ENCODE measurements around the gene PYROXD2. TPM values are rescaled to one million over a fixed set of nuclear protein-coding genes. Genes with fewer than 3 reads are reported as not detected.

Gene PYROXD2
- total RNA-seq, 6 experiments from 2014 or later: 3.0 to 25.3 (median 7.1) TPM

DNA sequence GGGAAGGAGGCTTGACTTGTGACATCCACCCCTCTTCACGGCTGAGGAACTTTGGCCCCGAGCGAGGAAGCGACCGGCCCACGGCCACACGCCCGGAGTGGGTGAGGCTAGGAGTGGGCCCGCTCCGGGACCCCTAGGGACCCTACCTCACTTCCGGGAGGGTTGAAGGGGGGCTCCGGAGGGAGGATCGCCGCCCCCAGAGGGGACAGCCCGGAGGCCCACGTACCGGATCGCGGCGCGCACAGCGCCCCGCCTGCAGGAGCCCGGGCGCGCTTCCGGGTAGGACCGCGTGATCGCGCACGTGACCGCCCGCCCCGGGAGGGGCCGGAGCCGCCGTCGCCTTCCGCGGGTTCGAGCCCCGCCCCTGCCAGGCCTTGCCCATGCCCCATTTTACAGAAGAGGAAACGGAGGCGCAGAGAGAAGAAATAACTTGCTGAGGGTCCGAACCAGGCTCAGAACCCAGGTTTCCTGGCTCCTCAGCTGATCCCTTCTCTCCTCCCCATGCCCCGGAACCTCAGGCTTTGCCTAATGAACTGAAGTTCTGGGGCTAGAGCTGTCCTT is 31.8 kb upstream of the PYROXD2 start, which contains the start of gene HPS1:
TSS of gene HPS1 (minus strand) at position 275 of the 561 bp plus-strand sequence. CDS start 3,695 bp downstream, outside the sequence.
- no peaks in the 10 kb centered on the region for H3K9me3 ChIP-seq
- 2% methylated on average over 11 of the region's 47 CpGs for WGBS (ENCODE audit: insufficient coverage, low coverage, low lambda C conversion rate, missing lambda C conversion rate)
- ATAC-seq (peak; percentile 88 to 95 (median 92)), DNase-seq (peak; percentile 82 to 89 (median 89))
- peaks cover 0 to 18% (median 0%) of the 10 kb centered on the region in 4 donors for H3K4me1 ChIP-seq
- intact Hi-C loops (cut with DNase I): no loop called here
- peak within 1 kb of the TSS; percentile 66 to 85 (median 74) for H3K27ac ChIP-seq
- peak within 1 kb of the TSS; percentile 70 to 74 (median 71) for H3K4me3 ChIP-seq
- H3K27me3 ChIP-seq: no peaks in the 10 kb centered on the region
- TF ChIP-seq, protein P1, sequence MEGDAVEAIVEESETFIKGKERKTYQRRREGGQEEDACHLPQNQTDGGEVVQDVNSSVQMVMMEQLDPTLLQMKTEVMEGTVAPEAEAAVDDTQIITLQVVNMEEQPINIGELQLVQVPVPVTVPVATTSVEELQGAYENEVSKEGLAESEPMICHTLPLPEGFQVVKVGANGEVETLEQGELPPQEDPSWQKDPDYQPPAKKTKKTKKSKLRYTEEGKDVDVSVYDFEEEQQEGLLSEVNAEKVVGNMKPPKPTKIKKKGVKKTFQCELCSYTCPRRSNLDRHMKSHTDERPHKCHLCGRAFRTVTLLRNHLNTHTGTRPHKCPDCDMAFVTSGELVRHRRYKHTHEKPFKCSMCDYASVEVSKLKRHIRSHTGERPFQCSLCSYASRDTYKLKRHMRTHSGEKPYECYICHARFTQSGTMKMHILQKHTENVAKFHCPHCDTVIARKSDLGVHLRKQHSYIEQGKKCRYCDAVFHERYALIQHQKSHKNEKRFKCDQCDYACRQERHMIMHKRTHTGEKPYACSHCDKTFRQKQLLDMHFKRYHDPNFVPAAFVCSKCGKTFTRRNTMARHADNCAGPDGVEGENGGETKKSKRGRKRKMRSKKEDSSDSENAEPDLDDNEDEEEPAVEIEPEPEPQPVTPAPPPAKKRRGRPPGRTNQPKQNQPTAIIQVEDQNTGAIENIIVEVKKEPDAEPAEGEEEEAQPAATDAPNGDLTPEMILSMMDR (IDR thresholded peaks at IDR 0.05): no peak
- peak; percentile 90 for TF ChIP-seq POLR2A (IDR thresholded peaks at IDR 0.05)
- H3K36me3 ChIP-seq: peaks cover 0 to 10% (median 4%) of the 10 kb centered on the region in 4 donors

DNA sequence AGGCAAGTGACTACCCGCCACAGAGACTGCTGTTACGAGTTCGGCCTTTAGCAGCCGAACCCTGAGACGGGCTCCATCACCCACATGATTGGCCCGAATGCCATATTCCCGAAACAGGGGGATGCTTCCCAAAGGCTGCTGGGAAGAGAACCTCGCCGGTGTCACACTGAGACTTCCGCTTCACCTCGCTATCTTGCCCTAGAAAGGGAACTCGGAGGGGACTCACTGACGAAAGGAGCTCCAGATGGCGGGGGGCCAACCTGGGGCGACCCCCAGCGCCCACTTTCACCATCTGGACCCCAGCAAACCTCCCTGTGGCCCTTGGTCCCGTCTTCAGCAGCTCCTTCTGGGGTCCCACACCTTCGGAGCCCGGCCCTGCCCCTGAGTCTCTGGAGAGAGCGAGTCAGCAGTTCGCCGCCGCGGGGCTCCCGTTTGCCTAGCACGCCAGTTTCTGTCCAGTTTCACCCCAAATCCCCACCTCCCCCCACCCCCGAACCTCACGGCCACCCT is 31.2 kb upstream of the PYROXD2 start:
- peak overlapping the region; percentile 70 to 74 (median 71) for H3K4me3 ChIP-seq
- peaks cover 0 to 18% (median 0%) of the 10 kb centered on the region in 4 donors for H3K4me1 ChIP-seq
- H3K27ac ChIP-seq: peak overlapping the region; percentile 66 to 85 (median 74)
- DNase-seq (peak in 2 of 3 donors; percentile 62 to 68), ATAC-seq (peak; percentile 50 to 62 (median 57))
- under 1% methylated on average over 14 of the region's 28 CpGs for WGBS (ENCODE audit: insufficient coverage, low coverage, low lambda C conversion rate, missing lambda C conversion rate)
- H3K27me3 ChIP-seq: no peaks in the 10 kb centered on the region
- H3K9me3 ChIP-seq: no peaks in the 10 kb centered on the region
- H3K36me3 ChIP-seq: peaks cover 0 to 10% (median 4%) of the 10 kb centered on the region in 4 donors
- intact Hi-C loops (cut with DNase I): no loop called here
- no peak for TF ChIP-seq POLR2A (IDR thresholded peaks at IDR 0.05)
- TF ChIP-seq, protein P1 (IDR thresholded peaks at IDR 0.05): no peak

DNA sequence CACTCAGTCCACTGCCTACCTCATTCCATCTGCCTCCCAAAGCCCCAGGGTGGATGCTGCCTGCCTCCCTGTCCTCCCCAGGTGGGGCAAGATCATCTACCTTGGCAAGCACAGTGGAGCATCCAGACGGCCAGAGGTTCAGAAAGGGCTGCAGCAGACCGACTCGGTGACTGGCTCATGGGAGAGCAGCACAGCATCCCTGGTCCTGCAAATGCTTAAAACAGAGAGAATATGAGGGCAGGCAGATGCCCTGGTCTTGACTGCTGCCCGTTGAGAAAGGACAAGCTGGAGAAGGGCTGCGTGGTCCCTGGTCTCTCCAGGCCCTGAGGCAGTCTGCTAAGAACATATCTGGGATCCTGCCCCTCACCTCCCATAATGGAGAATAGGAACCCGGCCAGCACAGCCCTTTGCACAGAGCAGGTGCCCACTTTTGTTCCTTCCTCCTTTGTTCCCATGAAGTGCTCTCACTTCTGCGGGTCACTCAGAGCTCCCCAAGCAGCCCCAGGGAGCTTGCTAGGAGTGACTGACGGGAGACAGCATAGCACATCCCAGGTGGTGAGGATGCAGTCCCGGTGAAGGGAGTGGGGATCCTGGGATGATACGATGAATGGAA is 30.3 kb upstream of the PYROXD2 start:
- H3K4me3 ChIP-seq: no peak overlapping the region
- peak overlapping the region in 2 of 3 donors; percentile 66 to 85 for H3K27ac ChIP-seq
- H3K36me3 ChIP-seq: peaks cover 0 to 10% (median 4%) of the 10 kb centered on the region in 4 donors
- H3K4me1 ChIP-seq: peaks cover 0 to 15% (median 0%) of the 10 kb centered on the region in 4 donors
- 90% methylated on average over 5 of the region's 10 CpGs for WGBS (ENCODE audit: insufficient coverage, low coverage, low lambda C conversion rate, missing lambda C conversion rate)
- no peaks in the 10 kb centered on the region for H3K27me3 ChIP-seq
- no peaks in the 10 kb centered on the region for H3K9me3 ChIP-seq
- no peak for DNase-seq
- intact Hi-C loops (cut with DNase I): no loop called here
- TF ChIP-seq, protein P1 (IDR thresholded peaks at IDR 0.05): no peak
- no peak for TF ChIP-seq POLR2A (IDR thresholded peaks at IDR 0.05)
- ATAC-seq: no peak

DNA sequence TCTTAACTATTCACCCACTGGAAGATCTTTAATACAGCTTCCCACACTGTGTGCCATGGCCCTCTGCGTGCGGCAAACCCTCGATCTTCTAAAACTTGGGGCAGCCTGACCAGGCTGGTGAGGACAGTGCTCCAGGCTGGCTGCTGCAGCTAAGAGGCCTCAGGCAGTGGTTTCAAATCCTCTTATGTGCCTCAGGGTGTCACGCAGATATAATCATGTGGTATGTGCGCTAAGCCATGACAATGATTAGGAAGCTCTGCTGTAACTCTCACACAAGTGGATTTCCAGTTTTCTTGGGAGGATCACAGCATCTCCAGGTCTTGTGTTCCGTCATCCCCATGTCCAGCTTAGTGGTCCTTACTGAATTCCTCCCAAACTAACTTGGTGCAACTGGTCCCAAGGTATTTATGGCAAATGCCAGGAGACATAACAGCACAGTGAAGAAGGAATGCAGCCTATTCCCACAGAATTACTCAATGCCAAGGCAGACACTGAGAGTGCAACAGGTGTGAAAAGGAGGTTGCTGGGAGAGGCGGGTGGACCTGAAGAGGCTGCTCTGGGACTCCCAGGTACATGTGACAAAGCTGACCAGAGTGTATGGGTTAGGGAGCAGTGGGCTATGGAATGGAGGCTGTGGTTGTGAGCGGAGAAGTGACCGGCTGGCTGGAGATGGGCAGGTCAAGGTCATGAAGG is 29.5 kb upstream of the PYROXD2 start:
- no peak overlapping the region for H3K27ac ChIP-seq
- ATAC-seq (peak in 2 of 4 donors; percentile 7 to 13), DNase-seq (no peak)
- TF ChIP-seq, protein P1 (IDR thresholded peaks at IDR 0.05): no peak
- TF ChIP-seq POLR2A (IDR thresholded peaks at IDR 0.05): no peak
- no peak overlapping the region for H3K4me3 ChIP-seq
- peaks cover 0 to 11% (median 6%) of the 10 kb centered on the region in 4 donors for H3K36me3 ChIP-seq
- 83% methylated on average over 9 of the region's 9 CpGs for WGBS (ENCODE audit: insufficient coverage, low coverage, low lambda C conversion rate, missing lambda C conversion rate)
- intact Hi-C loops (cut with DNase I): no loop called here
- no peaks in the 10 kb centered on the region for H3K27me3 ChIP-seq
- peaks cover 0 to 10% (median 0%) of the 10 kb centered on the region in 4 donors for H3K4me1 ChIP-seq
- H3K9me3 ChIP-seq: no peaks in the 10 kb centered on the region
